HepG2 (cell line): ENCODE measurements around the gene SNRNP25. TPM values are rescaled to one million over a fixed set of nuclear protein-coding genes. Genes with fewer than 3 reads are reported as not detected.

Source experiments
- MBD4 ChIP-seq: IDR thresholded peaks from 2 replicates; pipeline ENCODE4 v1.6.1; 2012; ENCODE audit warnings: low read length, inconsistent platforms, borderline replicate concordance
- NR2F6 ChIP-seq, 2 experiments: IDR thresholded peaks; 2 replicates each; pipeline ENCODE4 v1.6.1; 2016; ENCODE audit warnings: antibody characterized with exemption in 1 of 2, mild to moderate bottlenecking in 1 of 2
- PAF1 ChIP-seq: IDR thresholded peaks from 2 replicates; pipeline ENCODE4 v1.6.1; 2016; ENCODE audit warnings: missing genetic modification reagents, missing compliant biosample characterization
- SP4 ChIP-seq: sonication (generic); formaldehyde crosslinking; IDR thresholded peaks from 2 replicates; pipeline ENCODE4 v1.8.1; 2023; ENCODE audit warnings: mild to moderate bottlenecking, missing genetic modification reagents
- ZNF432 ChIP-seq: sonication (generic); formaldehyde crosslinking; IDR thresholded peaks from 2 replicates; pipeline ENCODE4 v1.5.0; 2020; ENCODE audit warnings: missing genetic modification reagents, mild to moderate bottlenecking, borderline replicate concordance
- ZNF598 ChIP-seq: sonication (generic); formaldehyde crosslinking; IDR thresholded peaks from 2 replicates; pipeline ENCODE4 v1.5.1; 2020; ENCODE audit warnings: mild to moderate bottlenecking, missing genetic modification reagents, borderline replicate concordance
- polyA plus RNA-seq, 8 experiments: library from polyadenylated mRNA; depleted of rRNA in 3 of 8; stranded (reverse) in 7 of 8; unstranded in 1 of 8; fragments of >200 nt; fragmentation: Illumina TruSeq in 4 of 8; extraction: Trizol in 4 of 8; gene quantifications; 2 replicates each; pipeline versions ENCODE4 v1.2.1 to v1.2.3, GENCODE V29; 2011 to 2016; ENCODE audit warnings: low read depth in 4 of 8, missing spikeins in 1 of 8, mixed read lengths in 1 of 8; ENCODE audit not compliant: insufficient read depth in 1 of 8
- total RNA-seq, 5 experiments: library from RNA; depleted of rRNA; stranded (reverse); fragments of >200 nt; fragmentation: Illumina TruSeq; extraction: Trizol; gene quantifications; 2 replicates each; pipeline ENCODE4 v1.2.3, GENCODE V29; 2016; ENCODE audit warnings: low read depth in 1 of 5
- TF ChIP-seq, protein P1 (sequence below): sonication (generic); formaldehyde crosslinking; IDR thresholded peaks from 2 replicates; pipeline ENCODE4 v1.4.0; 2020; ENCODE audit warnings: mild to moderate bottlenecking, missing genetic modification reagents, borderline replicate concordance
- TF ChIP-seq, protein P2 (sequence below): sonication (generic); formaldehyde crosslinking; IDR thresholded peaks from 2 replicates; pipeline ENCODE4 v1.4.0; 2020; ENCODE audit warnings: mild to moderate bottlenecking, missing genetic modification reagents

SNRNP25 gene
- total and polyA plus RNA-seq, 2 of the 13 experiments (the other 11 are each of a cell fraction or from before 2014, with no cell fraction given) = 34.1 to 97.4 TPM

DNA sequence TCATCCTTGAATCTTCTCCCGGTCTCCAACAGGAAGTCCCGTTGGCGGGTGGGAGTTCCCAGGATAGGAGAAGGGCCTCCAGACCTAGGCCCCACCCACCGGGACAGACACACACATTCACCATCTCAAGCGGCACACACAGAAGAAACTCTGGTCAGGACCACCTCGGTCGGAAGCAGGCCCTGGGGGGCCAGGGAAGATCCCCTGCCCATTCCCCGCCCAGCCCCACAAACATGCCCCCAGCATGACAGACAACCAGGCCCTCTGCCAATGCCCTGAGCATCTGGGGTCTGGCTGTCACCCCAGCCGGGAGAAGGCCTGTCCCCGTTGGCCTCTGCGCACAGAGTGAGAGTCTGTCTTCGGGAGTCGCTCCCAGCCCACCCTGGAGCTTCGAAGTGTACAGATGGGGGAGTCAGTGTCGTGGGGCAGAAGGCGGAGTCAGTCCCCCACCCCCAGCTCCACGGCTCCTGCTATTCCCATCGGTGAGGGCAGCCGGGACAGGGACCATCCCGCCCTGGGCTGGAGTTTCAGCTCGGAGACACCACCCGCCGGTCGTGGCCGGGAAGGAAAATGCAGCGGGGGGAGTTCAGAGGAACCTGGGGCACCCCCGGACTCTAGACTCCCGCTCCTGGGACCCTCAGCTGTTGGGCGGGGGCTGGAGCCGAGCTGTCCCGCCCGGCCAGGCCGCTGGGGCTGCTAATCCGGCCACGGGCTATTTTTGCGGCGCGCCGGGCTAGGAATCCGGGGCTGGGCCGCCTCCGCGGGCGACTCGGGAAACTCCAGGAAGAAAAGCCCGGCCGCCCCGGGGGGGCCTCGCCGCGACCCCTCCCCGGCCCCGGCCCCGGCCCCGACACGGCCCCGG lies 18.1 kb downstream of the SNRNP25 start (continued):
- TF ChIP-seq, protein P1, sequence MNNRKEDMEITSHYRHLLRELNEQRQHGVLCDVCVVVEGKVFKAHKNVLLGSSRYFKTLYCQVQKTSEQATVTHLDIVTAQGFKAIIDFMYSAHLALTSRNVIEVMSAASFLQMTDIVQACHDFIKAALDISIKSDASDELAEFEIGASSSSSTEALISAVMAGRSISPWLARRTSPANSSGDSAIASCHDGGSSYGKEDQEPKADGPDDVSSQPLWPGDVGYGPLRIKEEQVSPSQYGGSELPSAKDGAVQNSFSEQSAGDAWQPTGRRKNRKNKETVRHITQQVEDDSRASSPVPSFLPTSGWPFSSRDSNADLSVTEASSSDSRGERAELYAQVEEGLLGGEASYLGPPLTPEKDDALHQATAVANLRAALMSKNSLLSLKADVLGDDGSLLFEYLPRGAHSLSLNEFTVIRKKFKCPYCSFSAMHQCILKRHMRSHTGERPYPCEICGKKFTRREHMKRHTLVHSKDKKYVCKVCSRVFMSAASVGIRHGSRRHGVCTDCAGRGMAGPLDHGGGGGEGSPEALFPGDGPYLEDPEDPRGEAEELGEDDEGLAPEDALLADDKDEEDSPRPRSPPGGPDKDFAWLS (CRISPR knock-in tag) = no peak
- no peak for TF ChIP-seq PAF1
- no peak for TF ChIP-seq MBD4
- TF ChIP-seq, protein P2, sequence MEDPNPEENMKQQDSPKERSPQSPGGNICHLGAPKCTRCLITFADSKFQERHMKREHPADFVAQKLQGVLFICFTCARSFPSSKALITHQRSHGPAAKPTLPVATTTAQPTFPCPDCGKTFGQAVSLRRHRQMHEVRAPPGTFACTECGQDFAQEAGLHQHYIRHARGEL (CRISPR knock-in tag) = 0 out of 2 replicates have a peak, but pooled peaks have one; percentile 46
- no peak for TF ChIP-seq NR2F6 (IDR thresholded peaks at IDR 0.05)
- no peak for TF ChIP-seq NR2F6 (CRISPR knock-in tag; IDR thresholded peaks at IDR 0.05)
- TF ChIP-seq SP4 (CRISPR knock-in tag) = peak; percentile 55
- no peak for TF ChIP-seq ZNF598 (CRISPR knock-in tag)
- TF ChIP-seq ZNF432 (CRISPR knock-in tag) = no peak
